SU-DHL-6 (cell line): Measurements from ENCODE around the gene ZKSCAN1.

Experiments used
- EZH2phosphoT487 ChIP-seq: fragments of 200-600 bp; sonication (generic), shearing (Covaris generic); conservative IDR thresholded peaks from 2 replicates; pipeline ENCODE4 v1.6.1; 2018; ENCODE audit warnings: mild to moderate bottlenecking, antibody characterized with exemption, low read length, moderate library complexity, mixed read lengths
- TF ChIP-seq, protein P1 (sequence below): fragments of 200-600 bp; sonication (generic); IDR thresholded peaks from one replicate; pipeline ENCODE4 v1.5.1; 2017; ENCODE audit warnings: antibody characterized with exemption, mild to moderate bottlenecking, low read length, moderate library complexity; ENCODE audit not compliant: insufficient read depth, poor library complexity, severe bottlenecking

DNA sequence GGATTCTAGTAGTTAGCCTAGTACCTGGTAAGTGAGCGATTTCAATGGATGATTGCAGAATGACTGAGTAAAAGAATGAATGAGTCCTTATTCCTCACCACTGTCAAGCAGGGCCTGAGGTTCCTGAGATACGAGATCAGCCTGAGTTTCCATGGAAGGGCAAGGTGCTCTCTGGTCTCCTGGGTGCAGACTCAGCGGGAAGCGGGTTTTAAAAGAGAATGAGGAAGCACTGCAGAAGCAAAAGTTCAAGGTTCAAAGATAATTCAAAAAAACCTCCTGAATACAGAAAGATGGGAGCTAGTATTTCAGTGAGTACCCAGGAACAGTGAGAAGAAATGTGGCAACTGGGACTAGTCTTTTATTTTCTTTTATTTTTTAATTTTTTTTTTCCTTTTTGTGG is 61.8 kb downstream of the ZKSCAN1 start:
- TF ChIP-seq, protein P1, sequence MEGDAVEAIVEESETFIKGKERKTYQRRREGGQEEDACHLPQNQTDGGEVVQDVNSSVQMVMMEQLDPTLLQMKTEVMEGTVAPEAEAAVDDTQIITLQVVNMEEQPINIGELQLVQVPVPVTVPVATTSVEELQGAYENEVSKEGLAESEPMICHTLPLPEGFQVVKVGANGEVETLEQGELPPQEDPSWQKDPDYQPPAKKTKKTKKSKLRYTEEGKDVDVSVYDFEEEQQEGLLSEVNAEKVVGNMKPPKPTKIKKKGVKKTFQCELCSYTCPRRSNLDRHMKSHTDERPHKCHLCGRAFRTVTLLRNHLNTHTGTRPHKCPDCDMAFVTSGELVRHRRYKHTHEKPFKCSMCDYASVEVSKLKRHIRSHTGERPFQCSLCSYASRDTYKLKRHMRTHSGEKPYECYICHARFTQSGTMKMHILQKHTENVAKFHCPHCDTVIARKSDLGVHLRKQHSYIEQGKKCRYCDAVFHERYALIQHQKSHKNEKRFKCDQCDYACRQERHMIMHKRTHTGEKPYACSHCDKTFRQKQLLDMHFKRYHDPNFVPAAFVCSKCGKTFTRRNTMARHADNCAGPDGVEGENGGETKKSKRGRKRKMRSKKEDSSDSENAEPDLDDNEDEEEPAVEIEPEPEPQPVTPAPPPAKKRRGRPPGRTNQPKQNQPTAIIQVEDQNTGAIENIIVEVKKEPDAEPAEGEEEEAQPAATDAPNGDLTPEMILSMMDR, result no peak
- no peak for TF ChIP-seq EZH2phosphoT487
